ENCODE measurements around the gene FAM171A2. TPM values are rescaled to one million over a fixed set of nuclear protein-coding genes. Genes with fewer than 3 reads are reported as not detected.
"Not testable (repeated sequence)": the region's sequence is repeated elsewhere in the genome, so short reads cannot be mapped to it uniquely, and the experiment has no call there.

FAM171A2 gene
- total RNA-seq, 1 experiment from 2014 or later: 27.5 TPM

- not testable (repeated sequence) for H4K91ac ChIP-seq (ENCODE audit: insufficient read length, low read depth, low read length); H4K8ac ChIP-seq (replicated peaks; ENCODE audit: insufficient read length, low read depth, low read length); H3K4me3 Mint-ChIP-seq; DNase-seq; H2AK5ac ChIP-seq (ENCODE audit: insufficient read length, low read length); H4K5ac ChIP-seq (ENCODE audit: insufficient read length, low read depth, low read length); H3K27me3 ChIP-seq (ENCODE audit: insufficient read depth, low read length); H3K9me3 Mint-ChIP-seq; H3K9me3 ChIP-seq (ENCODE audit: control insufficient read depth, low read depth, low read length); H2BK12ac ChIP-seq (ENCODE audit: insufficient read length, low read depth, low read length); H3K18ac ChIP-seq (ENCODE audit: insufficient read length, low read depth, low read length); H3K56ac ChIP-seq (ENCODE audit: insufficient read length, low read depth, low read length); H3K9ac ChIP-seq (ENCODE audit: extremely low read depth, insufficient read length, low read length); H3K4ac ChIP-seq (ENCODE audit: low read depth, low read length); H2BK20ac ChIP-seq (ENCODE audit: low read depth, low read length, poor library complexity, severe bottlenecking); H3K79me1 ChIP-seq (ENCODE audit: insufficient read depth, low read depth, low read length, poor library complexity, severe bottlenecking); H2BK15ac ChIP-seq (ENCODE audit: low read depth, low read length); H3K36me3 Mint-ChIP-seq (ENCODE audit: insufficient read depth in 1 of 3, low read depth in 3 of 3); H3K4me2 ChIP-seq (ENCODE audit: insufficient read depth, insufficient read length, low read length); H3K23ac ChIP-seq (ENCODE audit: insufficient read length, low read depth, low read length); H3K23me2 ChIP-seq (ENCODE audit: insufficient read length, low read depth, low read length, poor library complexity, severe bottlenecking); H2BK5ac ChIP-seq (ENCODE audit: insufficient read length, low read length); H3K79me2 ChIP-seq (ENCODE audit: insufficient read depth, low read length); H2BK120ac ChIP-seq (ENCODE audit: low read depth, low read length, poor library complexity, severe bottlenecking); H3K27ac Mint-ChIP-seq; H3K4me1 ChIP-seq (ENCODE audit: insufficient read depth, low read length); H3T11ph ChIP-seq (ENCODE audit: low read length); H3K14ac ChIP-seq (ENCODE audit: insufficient read depth, low read length); H4K20me1 ChIP-seq (ENCODE audit: control insufficient read depth, insufficient read depth, insufficient read length); H2AFZ ChIP-seq (ENCODE audit: low read length); H3K27ac ChIP-seq (ENCODE audit: insufficient read length, low read depth, low read length)
- Mint-ChIP-seq H3K27me3 (ENCODE audit: low read depth) (peaks cover 19% of the 10 kb centered on the region), H3K4me1 (peaks cover 15 to 24% of the 10 kb centered on the region in 2 experiments)
- WGBS (ENCODE audit: extremely low coverage, insufficient read length, low lambda C conversion rate): no CpG with 5 or more reads among the region's 7 CpGs
Measured at GRCh38 chr17:44329516-44329915, 34.1 kb downstream of the FAM171A2 start.

Data from H9 (cell line).